SH-SY5Y (cell line): ENCODE data around the gene PSME1.

Source experiments
- GATA2 ChIP-seq: IDR thresholded peaks from 2 replicates; pipeline ENCODE4 v1.6.1; 2011; ENCODE audit warnings: mild to moderate bottlenecking, low read depth, low read length
- GATA3 ChIP-seq: IDR thresholded peaks from 2 replicates; pipeline ENCODE4 v1.6.1; 2011; ENCODE audit warnings: low read depth, mild to moderate bottlenecking, low read length, moderate library complexity

- TF ChIP-seq GATA3: no peak
- no peak for TF ChIP-seq GATA2
Observed at GRCh38 chr14:24150567-24150966, 14.6 kb downstream of the PSME1 start.
